Hepatocyte (in vitro differentiated cells): ENCODE results near the gene YPEL1. TPM values are rescaled to one million over a fixed set of nuclear protein-coding genes. Genes with fewer than 3 reads are reported as not detected.
A peak's percentile ranks its signal among the peaks of the same experiment; 100 is the strongest.

ENCODE experiments used
- DNase-seq: peaks from one replicate; pipeline ENCODE4 v3.0.0-alpha.2; 2016; ENCODE audit warnings: low spot score
- H2AFZ ChIP-seq: fragments of 200-600 bp; sonication (generic); 2 replicates; pipeline ENCODE4 v1.6.0; 2016; ENCODE audit warnings: antibody characterized with exemption, mild to moderate bottlenecking
- H3K27ac ChIP-seq: fragments of 200-600 bp; sonication (generic); 2 replicates; pipeline ENCODE4 v1.5.1; 2016; ENCODE audit warnings: mild to moderate bottlenecking
- H3K27me3 ChIP-seq: fragments of 200-600 bp; sonication (generic); 2 replicates; pipeline ENCODE4 v1.6.1; 2016
- H3K36me3 ChIP-seq: fragments of 200-600 bp; sonication (generic); replicated peaks from 2 replicates; pipeline ENCODE4 v1.5.1; 2016; ENCODE audit warnings: low read depth; ENCODE audit not compliant: insufficient read depth
- H3K4me1 ChIP-seq: fragments of 200-600 bp; sonication (generic); 2 replicates; pipeline ENCODE4 v1.5.1; 2016; ENCODE audit warnings: mild to moderate bottlenecking, moderate library complexity; ENCODE audit not compliant: insufficient read depth
- H3K4me2 ChIP-seq: fragments of 200-600 bp; sonication (generic); 2 replicates; pipeline ENCODE4 v1.6.0; 2016
- H3K4me3 ChIP-seq: fragments of 200-600 bp; sonication (generic); 2 replicates; pipeline ENCODE4 v1.5.1; 2016; ENCODE audit warnings: mild to moderate bottlenecking
- H3K79me2 ChIP-seq: fragments of 200-600 bp; sonication (generic); 2 replicates; pipeline ENCODE4 v1.6.0; 2017; ENCODE audit warnings: mild to moderate bottlenecking
- H3K9me2 ChIP-seq: fragments of 200-600 bp; sonication (generic); replicated peaks from 2 replicates; pipeline ENCODE4 v1.6.0; 2017; ENCODE audit warnings: mild to moderate bottlenecking; ENCODE audit not compliant: insufficient read depth
- H3K9me3 ChIP-seq: fragments of 200-600 bp; sonication (generic); 2 replicates; pipeline ENCODE4 v1.5.1; 2016; ENCODE audit warnings: low read depth, mild to moderate bottlenecking
- H4K20me1 ChIP-seq: fragments of 200-600 bp; sonication (generic); 2 replicates; pipeline ENCODE4 v1.6.0; 2016; ENCODE audit warnings: mild to moderate bottlenecking; ENCODE audit not compliant: insufficient read depth, poor library complexity, severe bottlenecking
- CTCF ChIP-seq: fragments of 200-600 bp; sonication (generic); IDR thresholded peaks from 2 replicates; pipeline ENCODE4 v1.5.1; 2016; ENCODE audit warnings: antibody characterized with exemption, mild to moderate bottlenecking; ENCODE audit not compliant: poor library complexity
- EZH2 ChIP-seq: fragments of 200-600 bp; sonication (generic); IDR thresholded peaks from 2 replicates; pipeline ENCODE4 v1.6.1; 2016; ENCODE audit warnings: antibody characterized with exemption, mild to moderate bottlenecking, borderline replicate concordance
- EZH2phosphoT487 ChIP-seq: fragments of 200-600 bp; sonication (generic); IDR thresholded peaks from one replicate; pipeline ENCODE4 v1.6.1; 2018; ENCODE audit warnings: antibody characterized with exemption, mild to moderate bottlenecking, low read depth, moderate library complexity; ENCODE audit not compliant: unreplicated experiment, severe bottlenecking
- WGBS: methylation state at CpG from one replicate; pipeline ENCODE4 v1.1.6; 2016; ENCODE audit warnings: low lambda C conversion rate; ENCODE audit errors: missing lambda C conversion rate; 5-methylcytosine and 5-hydroxymethylcytosine counted together
- polyA plus RNA-seq: library from polyadenylated mRNA; unstranded; fragments of >200 nt; fragmentation: Nextera tagmentation; extraction: Ambion mirVana; gene quantifications from 2 replicates; pipeline ENCODE4 v1.2.1, GENCODE V29; 2016
- total RNA-seq: library from RNA; depleted of rRNA; stranded (reverse); fragments of >200 nt; gene quantifications from 2 replicates; pipeline ENCODE4 v1.2.3, GENCODE V29; 2014

YPEL1 gene
- total and polyA plus RNA-seq, 2 experiments from 2014 or later, result 2.0 to 3.1 TPM

GRCh38 chr22:21669026-21669425 is 66.6 kb downstream of the YPEL1 start:
- Histone ChIP-seq H3K4me2 (no peak overlapping the region), H3K27ac (peak overlapping the region; percentile 56), H3K4me1 (peaks cover 4% of the 10 kb centered on the region), H3K79me2 (peaks cover 27% of the 10 kb centered on the region), H3K36me3 (no peaks in the 10 kb centered on the region), H2AFZ (no peak overlapping the region), H3K4me3 (no peak overlapping the region), H3K27me3 (no peaks in the 10 kb centered on the region), H3K9me3 (no peaks in the 10 kb centered on the region), H4K20me1 (peaks cover 2% of the 10 kb centered on the region), H3K9me2 (no peaks in the 10 kb centered on the region)
- TF ChIP-seq EZH2phosphoT487 (no peak), CTCF (no peak), EZH2 (no peak)
- no peak for DNase-seq
- 60% methylated on average over 8 of the region's 9 CpGs for WGBS

GRCh38 chr22:21666786-21667185 is 68.8 kb downstream of the YPEL1 start:
- H2AFZ ChIP-seq, result peak overlapping the region; percentile 88
- no peak for DNase-seq
- peak overlapping the region; percentile 87 for H3K4me2 ChIP-seq
- peaks cover 2% of the 10 kb centered on the region for H4K20me1 ChIP-seq
- H3K27me3 ChIP-seq, result no peaks in the 10 kb centered on the region
- peaks cover 27% of the 10 kb centered on the region for H3K79me2 ChIP-seq
- no peak for TF ChIP-seq CTCF
- no peak for TF ChIP-seq EZH2
- no peak for TF ChIP-seq EZH2phosphoT487
- 63% methylated on average over 16 of the region's 16 CpGs for WGBS
- H3K27ac ChIP-seq, result peak overlapping the region; percentile 94
- H3K36me3 ChIP-seq, result no peaks in the 10 kb centered on the region
- peaks cover 4% of the 10 kb centered on the region for H3K4me1 ChIP-seq
- H3K9me2 ChIP-seq, result no peaks in the 10 kb centered on the region
- peak overlapping the region; percentile 74 for H3K4me3 ChIP-seq
- no peaks in the 10 kb centered on the region for H3K9me3 ChIP-seq

- Histone ChIP-seq H3K36me3 (no peaks in the 10 kb centered on the region), H2AFZ (peak overlapping the region; percentile 69), H3K27me3 (no peaks in the 10 kb centered on the region), H3K27ac (peak overlapping the region; percentile 94), H3K9me2 (no peaks in the 10 kb centered on the region), H3K4me1 (peaks cover 4% of the 10 kb centered on the region), H4K20me1 (no peaks in the 10 kb centered on the region), H3K4me3 (peak overlapping the region; percentile 24), H3K79me2 (peaks cover 23% of the 10 kb centered on the region), H3K9me3 (no peaks in the 10 kb centered on the region), H3K4me2 (peak overlapping the region; percentile 87)
- 80% methylated on average over 25 of the region's 26 CpGs for WGBS
- peak; percentile 3 for DNase-seq
- no peak for TF ChIP-seq EZH2
- TF ChIP-seq CTCF, result no peak
- no peak for TF ChIP-seq EZH2phosphoT487
Measured at GRCh38 chr22:21665047-21665851, 70.3 kb downstream of the YPEL1 start.
